Urothelium cell line (cell line): ENCODE measurements around the gene OAF.
"Not testable (repeated sequence)": the region's sequence is repeated elsewhere in the genome, so short reads cannot be mapped to it uniquely, and the experiment has no call there.

Experiments used
- DNase-seq: peaks from one replicate; pipeline ENCODE4 v3.0.0; 2011; ENCODE audit warnings: low spot score, mixed read lengths
- FAIRE-seq: peaks from 2 replicates; lab custom pipeline; 2011; peaks lifted over from hg19 to GRCh38; lab: Jason Lieb, UNC

OAF gene

DNA sequence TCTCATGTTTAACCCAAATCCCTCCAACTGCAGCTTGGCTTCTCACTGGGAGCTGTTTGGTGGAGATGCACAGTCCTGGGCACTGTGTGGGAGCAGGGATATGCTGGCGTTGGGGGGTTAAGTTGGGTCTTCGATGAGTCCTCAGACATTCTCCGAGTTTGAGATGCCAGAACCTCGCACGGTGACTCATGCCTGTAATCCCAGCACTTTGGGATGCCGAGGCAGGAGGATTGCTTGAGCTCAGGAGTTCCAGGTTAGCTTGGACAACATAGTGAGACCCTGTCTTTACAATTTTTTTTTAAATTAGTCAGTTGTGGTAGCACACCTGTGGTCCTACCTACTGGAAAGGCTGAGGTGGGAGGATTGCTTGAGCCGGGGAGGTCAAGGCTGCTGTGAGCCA is 49.8 kb downstream of the OAF start:
- DNase-seq, result no peak
- FAIRE-seq, result no peak

DNA sequence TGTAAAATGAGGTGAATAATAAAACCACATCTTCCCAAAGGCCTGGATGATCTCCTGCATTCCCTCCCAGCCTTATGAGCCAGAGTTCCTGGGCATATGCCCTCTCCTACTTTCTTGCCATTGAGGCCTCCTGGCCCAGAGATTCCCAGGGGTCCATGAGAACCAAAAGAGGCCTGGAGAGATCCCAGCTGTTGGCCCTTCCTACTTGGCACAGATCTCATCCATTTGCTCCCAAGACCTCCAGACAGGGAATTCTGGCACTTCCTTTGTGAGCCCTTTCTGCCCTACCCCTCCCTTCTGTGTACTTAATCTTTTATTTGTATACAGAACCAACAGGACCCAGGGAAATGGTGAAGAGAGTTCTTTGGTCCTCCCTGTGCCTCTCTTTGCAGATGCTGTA is 50.5 kb downstream of the OAF start:
- no peak for DNase-seq
- no peak for FAIRE-seq

DNA sequence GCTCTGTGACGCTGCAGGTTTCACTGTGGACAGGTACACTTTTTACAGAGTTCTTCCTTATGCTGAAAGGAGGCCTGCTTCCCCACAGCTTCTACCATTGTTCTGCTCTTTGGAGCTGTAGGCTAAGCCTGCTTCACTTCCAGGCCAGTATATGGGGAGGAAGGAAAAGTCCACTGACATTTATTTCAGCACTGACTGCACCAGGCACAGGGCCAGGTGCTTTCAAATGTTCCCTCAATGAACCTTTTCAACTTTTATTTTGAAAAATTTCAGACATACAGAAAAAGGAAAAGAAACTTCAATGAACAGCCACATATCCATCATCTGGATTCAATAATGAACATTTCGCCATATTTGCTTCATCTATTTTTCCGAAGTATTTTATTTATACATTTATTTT is 51.1 kb downstream of the OAF start:
- no peak for DNase-seq
- no peak for FAIRE-seq

DNA sequence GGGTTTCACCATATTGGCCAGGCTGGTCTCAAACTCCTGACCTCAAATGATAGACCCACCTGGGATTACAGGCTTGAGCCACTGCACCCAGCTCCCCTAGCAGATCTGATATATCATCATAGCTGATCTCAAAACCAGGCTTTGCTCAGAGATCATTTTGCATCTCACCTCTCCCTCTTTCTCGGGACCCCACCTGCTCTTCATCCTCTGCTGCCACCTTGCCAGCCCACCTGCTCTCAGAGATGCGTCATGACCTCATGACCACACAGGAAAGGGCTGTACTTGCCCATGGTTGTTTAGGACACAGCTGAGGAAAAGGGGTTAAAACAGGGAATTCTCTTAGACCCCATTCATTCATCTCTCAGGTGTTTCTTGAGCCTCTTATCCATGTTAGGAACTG is 56.5 kb downstream of the OAF start:
- no peak for FAIRE-seq
- DNase-seq, result no peak

DNA sequence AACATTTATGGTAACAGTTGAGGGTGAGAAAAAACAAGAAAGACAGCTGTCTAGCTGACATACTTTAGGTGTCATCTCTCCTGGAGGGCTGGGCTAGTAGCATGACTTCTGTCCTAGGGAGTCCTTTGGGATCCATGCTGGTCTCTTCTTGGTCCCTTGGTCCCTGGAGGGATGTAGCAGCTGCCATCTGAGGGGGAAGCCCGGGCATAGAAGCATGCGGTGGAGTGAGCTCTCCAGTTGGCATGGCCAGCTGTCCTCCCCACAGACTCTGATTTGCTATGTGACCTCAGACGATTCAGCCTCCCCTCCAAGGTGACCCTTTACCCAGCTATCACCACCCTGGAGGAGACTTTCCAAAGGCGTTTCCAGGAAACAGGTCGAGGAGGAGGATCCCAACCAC is 57.9 kb downstream of the OAF start:
- DNase-seq (no peak), FAIRE-seq (no peak)

DNA sequence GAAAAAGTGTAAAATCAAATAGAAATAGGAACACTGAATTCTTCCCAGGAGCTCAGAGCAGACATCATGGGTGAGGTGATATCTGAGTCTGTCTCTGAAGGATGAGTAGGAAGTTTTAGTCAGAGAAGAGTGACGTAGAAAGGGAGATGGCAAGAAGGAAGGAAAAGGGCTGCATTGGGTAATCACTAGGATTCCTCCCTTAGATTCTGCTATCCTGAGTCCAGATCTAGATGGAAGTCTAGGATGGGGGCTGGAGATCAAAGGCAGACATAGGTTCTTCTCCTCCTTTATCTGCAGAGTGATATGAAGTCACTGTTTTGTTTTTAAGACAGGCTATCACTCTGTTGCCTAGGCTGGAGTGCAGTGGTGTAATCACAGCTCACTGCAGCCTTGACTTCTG is 59.6 kb downstream of the OAF start:
- no peak for FAIRE-seq

GRCh38 chr11:120271672-120272071 is 60.8 kb downstream of the OAF start:
- DNase-seq (no peak), FAIRE-seq (no peak)

More for the DNA sequence above, 59.6 kb downstream of the OAF start:
- no peak for DNase-seq

DNA sequence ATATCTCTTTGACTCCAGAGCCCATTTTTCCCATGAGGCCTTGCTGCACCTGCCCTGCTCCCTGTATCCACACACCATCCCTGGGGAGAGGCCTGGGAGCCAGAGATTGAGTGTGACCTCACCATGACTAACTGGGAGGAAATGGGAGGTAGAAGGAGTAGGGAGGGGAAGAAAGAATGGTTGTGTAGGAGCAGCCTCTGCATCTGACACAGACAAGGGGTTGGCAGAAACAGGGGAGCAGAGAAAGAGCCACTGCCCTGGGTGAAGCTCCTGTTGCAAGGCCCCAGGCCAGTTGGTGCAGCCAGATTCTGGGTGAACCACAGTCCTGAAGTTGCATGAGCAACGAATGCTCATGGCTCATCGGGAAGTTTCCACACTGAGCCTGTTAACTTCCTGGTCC is 61.5 kb downstream of the OAF start:
- DNase-seq (peak; percentile 40), FAIRE-seq (no peak)

DNA sequence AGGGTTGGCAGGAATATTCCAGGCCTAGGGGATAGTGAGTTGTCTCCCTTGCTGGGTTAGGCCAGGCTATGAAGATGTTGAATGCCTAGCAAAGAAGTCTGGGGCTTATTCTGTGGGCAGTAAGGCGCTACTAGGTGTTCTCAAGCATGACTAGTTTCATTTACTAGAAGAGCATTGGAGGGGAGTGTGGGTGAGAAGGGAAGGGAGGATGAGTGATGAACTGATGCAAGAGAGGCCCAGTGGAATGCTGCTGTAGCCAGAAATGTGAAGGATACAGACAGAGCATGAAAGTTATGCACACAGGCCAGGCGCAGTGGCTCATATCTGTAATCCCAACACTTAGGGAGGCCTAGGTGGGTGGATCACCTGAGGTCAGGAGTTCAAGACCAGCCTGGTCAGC is 62.6 kb downstream of the OAF start:
- FAIRE-seq (no peak), DNase-seq (no peak)

GRCh38 chr11:120273956-120274355 is 63.1 kb downstream of the OAF start:
- FAIRE-seq, DNase-seq: not testable (repeated sequence)

- no peak for DNase-seq
- FAIRE-seq, result no peak
These were observed 68.7 kb downstream of the OAF start for GRCh38 chr11:120279502-120279901.
